Naive B cell (primary cell): ENCODE data around the gene CFAP141. TPM values are rescaled to one million over a fixed set of nuclear protein-coding genes. Genes with fewer than 3 reads are reported as not detected.

Experiments used
- ATAC-seq, 2 donors: fragments of 150-1000 bp; cut with Tn5 transposase; 2 replicates each; pipeline ENCODE4 v1.10.0; 2021; ENCODE audit warnings: low read depth in 2 of 2, mild to moderate bottlenecking in 2 of 2, moderate library complexity in 2 of 2
- DNase-seq: peaks from one replicate; pipeline ENCODE4 v3.0.0; 2022
- H3K27ac Mint-ChIP-seq, 6 donors: one replicate each; pipeline ENCODE4 v1.8.0; 2020 to 2022; ENCODE audit warnings: mild to moderate bottlenecking in 6 of 6, mixed read lengths in 6 of 6, moderate library complexity in 5 of 6, inconsistent platforms in 2 of 6
- H3K27me3 Mint-ChIP-seq, 3 donors: one replicate each; pipeline ENCODE4 v1.8.0; 2021 to 2022; ENCODE audit warnings: mixed read lengths in 3 of 3, mild to moderate bottlenecking in 1 of 3
- H3K36me3 Mint-ChIP-seq, 2 donors: one replicate each; pipeline ENCODE4 v1.8.0; 2020 to 2022; ENCODE audit warnings: mixed read lengths in 2 of 2, inconsistent platforms in 1 of 2, mild to moderate bottlenecking in 1 of 2
- H3K4me1 Mint-ChIP-seq, 3 donors: one replicate each; pipeline ENCODE4 v1.8.0; 2020 to 2022; ENCODE audit warnings: mixed read lengths in 3 of 3, inconsistent platforms in 1 of 3, mild to moderate bottlenecking in 1 of 3, moderate library complexity in 1 of 3
- H3K4me3 Mint-ChIP-seq, 8 donors: one replicate each; pipeline ENCODE4 v1.8.0; 2020 to 2022; ENCODE audit warnings: mild to moderate bottlenecking in 8 of 8, mixed read lengths in 8 of 8, moderate library complexity in 8 of 8, inconsistent platforms in 2 of 8
- H3K9me3 Mint-ChIP-seq, 7 donors: one replicate each; pipeline ENCODE4 v1.8.0; 2020 to 2022; ENCODE audit warnings: mixed read lengths in 7 of 7, mild to moderate bottlenecking in 5 of 7, inconsistent platforms in 2 of 7, moderate library complexity in 1 of 7
- polyA plus RNA-seq, 6 donors: library from polyadenylated mRNA; unstranded; fragments of 300-500 nt; fragmentation: Illumina TruSeq; gene quantifications; one replicate each; pipeline ENCODE4 v1.2.3, GENCODE V29; 2021; ENCODE audit warnings: low read depth in 6 of 6

The CFAP141 gene
- polyA plus RNA-seq, 6 donors from 2014 or later, result not detected

- ATAC-seq (no peak), DNase-seq (no peak)
- Mint-ChIP-seq H3K27ac (peak overlapping the region in 4 of 6 donors; percentile 42 to 86 (median 70)), H3K4me1 (peaks cover 23 to 25% (median 24%) of the 10 kb centered on the region in 3 donors), H3K36me3 (peaks cover 20 to 25% of the 10 kb centered on the region in 2 donors), H3K27me3 (no peaks in the 10 kb centered on the region), H3K4me3 (no peak overlapping the region), H3K9me3 (peaks cover 0 to 9% (median 2%) of the 10 kb centered on the region in 7 donors)
Measured at GRCh38 chr1:154155251-154155650, 50.9 kb downstream of the CFAP141 start.

- Mint-ChIP-seq H3K36me3 (peaks cover 20% of the 10 kb centered on the region in 2 donors), H3K4me1 (peaks cover 23 to 25% (median 24%) of the 10 kb centered on the region in 3 donors), H3K27me3 (no peaks in the 10 kb centered on the region), H3K4me3 (no peak within 1 kb of the TSS), H3K27ac (peak within 1 kb of the TSS; percentile 42 to 92 (median 70)), H3K9me3 (peaks cover 0 to 3% (median 0%) of the 10 kb centered on the region in 7 donors)
- no peak for DNase-seq
- no peak for ATAC-seq
Measured at GRCh38 chr1:154154534-154155191, 51.5 kb downstream of the CFAP141 start, which contains the start of gene NUP210L. TSS of gene NUP210L (minus strand) at chr1:154155073.

- H3K4me3 Mint-ChIP-seq, result no peak overlapping the region
- H3K27ac Mint-ChIP-seq, result peak overlapping the region in 5 of 6 donors; percentile 7 to 75 (median 61)
- peaks cover 14% of the 10 kb centered on the region in 2 donors for H3K36me3 Mint-ChIP-seq
- no peaks in the 10 kb centered on the region for H3K9me3 Mint-ChIP-seq
- ATAC-seq, result no peak
- no peaks in the 10 kb centered on the region for H3K27me3 Mint-ChIP-seq
- no peak for DNase-seq
- H3K4me1 Mint-ChIP-seq, result peaks cover 20 to 21% (median 20%) of the 10 kb centered on the region in 3 donors
Measured at GRCh38 chr1:154154053-154154452, 52.1 kb downstream of the CFAP141 start.

- Mint-ChIP-seq H3K27me3 (no peaks in the 10 kb centered on the region), H3K4me3 (no peak overlapping the region), H3K27ac (no peak overlapping the region), H3K36me3 (peaks cover 0 to 9% of the 10 kb centered on the region in 2 donors), H3K9me3 (no peaks in the 10 kb centered on the region), H3K4me1 (no peaks in the 10 kb centered on the region)
- DNase-seq, result no peak
- no peak for ATAC-seq
Measured at GRCh38 chr1:154151311-154151710, 54.8 kb downstream of the CFAP141 start.

Other genes starting within 250 kb of the CFAP141 start
- 10 to 100 TPM; 24.6 to 59.8 (median 35.8) TPM for gene CRTC2, start 247.7 kb downstream of the CFAP141 start, polyA plus RNA-seq
- 10 to 100 TPM; 36.0 to 66.7 (median 52.6) TPM for gene SLC39A1, start 242.8 kb downstream of the CFAP141 start, polyA plus RNA-seq
- gene CREB3L4, start 238.4 kb downstream of the CFAP141 start, polyA plus RNA-seq, result 10 to 100 TPM; 12.2 to 16.9 (median 15.6) TPM
- gene JTB, start 228.7 kb downstream of the CFAP141 start, polyA plus RNA-seq, result 100 to 1,000 TPM; 339 to 480 (median 361) TPM
- gene RAB13, start 220.0 kb downstream of the CFAP141 start, polyA plus RNA-seq, result 1 to 10 TPM in 3 of 6 donors, under 1 TPM in 1, not detected in 2; 0.88 to 2.6 (median 1.5) TPM
- gene RPS27, start 215.6 kb downstream of the CFAP141 start, polyA plus RNA-seq, result over 10,000 TPM; 15,695 to 24,474 (median 20,858) TPM
- gene NUP210L, start 51.3 kb downstream of the CFAP141 start, polyA plus RNA-seq, result not detected
- 100 to 1,000 TPM; 669 to 816 (median 772) TPM for gene TPM3, start 14.2 kb downstream of the CFAP141 start, polyA plus RNA-seq
- 10 to 100 TPM; 23.7 to 81.6 (median 47.4) TPM for gene UBAP2L, start 14.6 kb upstream of the CFAP141 start, polyA plus RNA-seq
- 100 to 1,000 TPM; 117 to 161 (median 145) TPM for gene HAX1, start 66.3 kb upstream of the CFAP141 start, polyA plus RNA-seq
- gene AQP10, start 114.8 kb upstream of the CFAP141 start, polyA plus RNA-seq, result under 1 TPM in 2 of 6 donors, not detected in 4; 0.13 to 0.56 TPM
- 10 to 100 TPM in 1 of 6 donors, 1 to 10 TPM in 5; 5.0 to 11.7 (median 7.7) TPM for gene ATP8B2, start 119.2 kb upstream of the CFAP141 start, polyA plus RNA-seq
- 1 to 10 TPM in 2 of 6 donors, under 1 TPM in 4; 0.28 to 1.3 (median 0.75) TPM for gene IL6R, start 199.0 kb upstream of the CFAP141 start, polyA plus RNA-seq